ENCODE measurements around the gene RIPOR2.

Gene RIPOR2

GRCh38 chr6:24855395-24856245 lies 80.1 kb downstream of the RIPOR2 start:
- no peak overlapping the region for H3K9ac ChIP-seq (ENCODE audit: low read depth in 1 of 2, low read length in 2 of 2)

DNA sequence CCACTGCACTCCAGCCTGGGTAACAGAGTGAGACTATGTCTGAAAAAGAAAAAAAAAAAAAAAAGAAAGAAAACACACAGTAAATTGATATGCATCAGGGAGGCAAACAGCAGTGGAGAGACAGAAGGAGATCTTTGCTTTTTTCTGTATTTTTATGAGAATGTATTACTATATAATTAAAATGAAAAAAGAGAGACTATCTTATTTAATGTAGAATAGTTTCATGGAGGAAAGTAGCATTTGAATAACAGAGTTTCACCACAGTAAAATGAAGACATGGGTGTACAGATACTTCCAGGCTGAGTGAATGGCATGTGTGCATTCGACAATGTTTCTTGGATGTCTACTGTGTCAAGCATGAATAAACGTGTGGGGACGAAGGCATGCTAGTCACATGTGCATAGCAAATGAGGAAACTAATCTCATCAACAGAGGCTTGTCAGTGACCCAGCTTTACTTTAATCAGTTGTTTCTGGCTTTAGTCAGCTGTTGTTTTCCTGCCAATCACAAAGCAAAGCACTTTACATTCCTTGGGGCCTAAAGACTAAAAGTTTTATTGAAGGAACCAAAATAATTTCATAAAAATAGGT lies 81.6 kb downstream of the RIPOR2 start:
- no peaks in the 10 kb centered on the region for H3K27me3 ChIP-seq (ENCODE audit: control insufficient read depth in 2 of 2, insufficient read depth in 2 of 2, low read length in 2 of 2)
- H3K9me3 ChIP-seq (ENCODE audit: control insufficient read depth in 2 of 2, low read length in 2 of 2): no peaks in the 10 kb centered on the region
- no peak overlapping the region for H3K4me3 ChIP-seq (ENCODE audit: low read length in 2 of 2)
- peaks cover 10 to 11% of the 10 kb centered on the region in 2 donors for H3K4me1 ChIP-seq (ENCODE audit: control insufficient read depth in 2 of 2, insufficient read depth in 2 of 2, low read length in 2 of 2)
- no peak overlapping the region for H3K9ac ChIP-seq (ENCODE audit: low read depth in 1 of 2, low read length in 2 of 2)
- H3K36me3 ChIP-seq (ENCODE audit: control insufficient read depth in 2 of 2, insufficient read depth in 2 of 2, low read length in 2 of 2): peaks cover 0 to under 1% of the 10 kb centered on the region in 2 donors
- no peak overlapping the region for H3K27ac ChIP-seq (ENCODE audit: low read depth in 2 of 2, low read length in 2 of 2)

More at GRCh38 chr6:24855395-24856245, 80.1 kb downstream of the RIPOR2 start:
- no peak overlapping the region for H3K27ac ChIP-seq (ENCODE audit: low read depth in 2 of 2, low read length in 2 of 2)
- H3K4me3 ChIP-seq (ENCODE audit: low read length in 2 of 2): no peak overlapping the region
- no peaks in the 10 kb centered on the region for H3K9me3 ChIP-seq (ENCODE audit: control insufficient read depth in 2 of 2, low read length in 2 of 2)
- H3K4me1 ChIP-seq (ENCODE audit: control insufficient read depth in 2 of 2, insufficient read depth in 2 of 2, low read length in 2 of 2): peaks cover 10 to 11% of the 10 kb centered on the region in 2 donors
- no peaks in the 10 kb centered on the region for H3K27me3 ChIP-seq (ENCODE audit: control insufficient read depth in 2 of 2, insufficient read depth in 2 of 2, low read length in 2 of 2)
- no peaks in the 10 kb centered on the region for H3K36me3 ChIP-seq (ENCODE audit: control insufficient read depth in 2 of 2, insufficient read depth in 2 of 2, low read length in 2 of 2)

DNA sequence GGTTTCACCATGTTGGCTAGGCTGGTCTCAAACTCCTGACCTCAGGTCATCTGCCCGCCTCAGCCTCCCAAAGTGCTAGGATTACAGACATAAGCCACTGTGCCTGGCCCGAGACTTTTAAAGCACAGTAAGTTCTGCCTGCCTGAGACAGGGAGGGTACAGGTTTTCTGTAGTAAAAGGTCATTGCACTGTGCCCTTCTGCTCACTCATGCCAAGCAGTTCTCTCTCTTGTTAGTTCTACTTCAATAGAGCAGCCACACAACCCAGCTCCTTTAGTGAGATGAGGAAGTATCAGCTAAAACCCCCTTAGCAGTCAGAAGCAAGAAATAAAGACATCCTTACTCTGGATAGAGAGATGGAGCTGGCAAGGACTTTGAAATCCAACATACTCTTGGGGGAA lies 84.7 kb downstream of the RIPOR2 start:
- no peak overlapping the region for H3K27ac ChIP-seq (ENCODE audit: low read depth in 2 of 2, low read length in 2 of 2)

DNA sequence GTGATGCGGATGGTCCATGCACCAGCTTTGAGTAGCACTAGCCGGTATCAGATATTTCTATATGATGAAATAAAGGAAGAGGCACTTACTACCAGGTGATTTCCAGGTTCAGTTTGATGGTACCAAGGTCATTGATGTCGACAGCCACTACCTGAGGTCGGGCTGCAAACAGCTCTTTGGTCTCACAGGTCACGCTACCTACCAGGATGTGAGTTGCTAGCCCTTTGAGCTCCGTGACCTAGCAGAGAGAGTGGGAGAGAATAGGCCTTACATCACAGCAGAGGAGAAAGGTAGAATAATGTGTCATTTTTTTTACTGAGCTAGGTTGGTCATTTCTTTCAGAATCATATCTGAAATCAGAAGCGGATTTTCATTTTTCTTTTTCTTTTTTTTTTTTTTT lies 86.0 kb downstream of the RIPOR2 start:
- H3K27me3 ChIP-seq (ENCODE audit: control insufficient read depth in 2 of 2, insufficient read depth in 2 of 2, low read length in 2 of 2): no peaks in the 10 kb centered on the region
- no peak overlapping the region for H3K4me3 ChIP-seq (ENCODE audit: low read length in 2 of 2)
- H3K9ac ChIP-seq (ENCODE audit: low read depth in 1 of 2, low read length in 2 of 2): no peak overlapping the region
- no peaks in the 10 kb centered on the region for H3K9me3 ChIP-seq (ENCODE audit: control insufficient read depth in 2 of 2, low read length in 2 of 2)
- peaks cover 0 to 4% of the 10 kb centered on the region in 2 donors for H3K36me3 ChIP-seq (ENCODE audit: control insufficient read depth in 2 of 2, insufficient read depth in 2 of 2, low read length in 2 of 2)
- H3K4me1 ChIP-seq (ENCODE audit: control insufficient read depth in 2 of 2, insufficient read depth in 2 of 2, low read length in 2 of 2): no peaks in the 10 kb centered on the region
- H3K27ac ChIP-seq (ENCODE audit: low read depth in 2 of 2, low read length in 2 of 2): no peak overlapping the region

More for the DNA sequence above, 84.7 kb downstream of the RIPOR2 start:
- no peaks in the 10 kb centered on the region for H3K27me3 ChIP-seq (ENCODE audit: control insufficient read depth in 2 of 2, insufficient read depth in 2 of 2, low read length in 2 of 2)
- no peaks in the 10 kb centered on the region for H3K4me1 ChIP-seq (ENCODE audit: control insufficient read depth in 2 of 2, insufficient read depth in 2 of 2, low read length in 2 of 2)
- H3K4me3 ChIP-seq (ENCODE audit: low read length in 2 of 2): no peak overlapping the region
- H3K9ac ChIP-seq (ENCODE audit: low read depth in 1 of 2, low read length in 2 of 2): no peak overlapping the region
- H3K36me3 ChIP-seq (ENCODE audit: control insufficient read depth in 2 of 2, insufficient read depth in 2 of 2, low read length in 2 of 2): peaks cover 0 to 4% of the 10 kb centered on the region in 2 donors
- no peaks in the 10 kb centered on the region for H3K9me3 ChIP-seq (ENCODE audit: control insufficient read depth in 2 of 2, low read length in 2 of 2)

DNA sequence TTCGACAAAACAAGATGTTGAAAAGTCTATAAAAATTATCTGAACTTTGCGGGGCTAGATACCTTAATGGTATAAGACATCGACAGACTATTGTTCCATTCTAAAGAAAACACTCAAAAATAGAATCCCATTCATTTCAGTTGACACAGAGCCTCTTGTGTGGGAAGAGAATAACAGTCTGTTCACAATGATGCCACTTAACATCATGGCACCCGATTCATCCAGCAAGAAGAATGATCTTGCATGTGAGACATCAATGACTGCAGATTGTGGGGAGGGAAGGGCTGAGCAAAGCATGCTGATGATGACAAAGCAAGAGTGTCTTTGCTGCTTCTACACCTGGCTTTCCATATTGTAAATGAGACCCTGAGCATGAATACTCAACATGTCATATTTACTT lies 87.3 kb downstream of the RIPOR2 start:
- Histone ChIP-seq H3K4me3 (ENCODE audit: low read length in 2 of 2) (no peak overlapping the region), H3K27ac (ENCODE audit: low read depth in 2 of 2, low read length in 2 of 2) (no peak overlapping the region), H3K4me1 (ENCODE audit: control insufficient read depth in 2 of 2, insufficient read depth in 2 of 2, low read length in 2 of 2) (no peaks in the 10 kb centered on the region), H3K9me3 (ENCODE audit: control insufficient read depth in 2 of 2, low read length in 2 of 2) (no peaks in the 10 kb centered on the region), H3K9ac (ENCODE audit: low read depth in 1 of 2, low read length in 2 of 2) (no peak overlapping the region), H3K36me3 (ENCODE audit: control insufficient read depth in 2 of 2, insufficient read depth in 2 of 2, low read length in 2 of 2) (peaks cover 0 to 4% of the 10 kb centered on the region in 2 donors), H3K27me3 (ENCODE audit: control insufficient read depth in 2 of 2, insufficient read depth in 2 of 2, low read length in 2 of 2) (no peaks in the 10 kb centered on the region)

GRCh38 chr6:24847402-24847801 lies 88.4 kb downstream of the RIPOR2 start:
- Histone ChIP-seq H3K4me1 (ENCODE audit: control insufficient read depth in 2 of 2, insufficient read depth in 2 of 2, low read length in 2 of 2) (no peaks in the 10 kb centered on the region), H3K4me3 (ENCODE audit: low read length in 2 of 2) (no peak overlapping the region), H3K9ac (ENCODE audit: low read depth in 1 of 2, low read length in 2 of 2) (no peak overlapping the region), H3K36me3 (ENCODE audit: control insufficient read depth in 2 of 2, insufficient read depth in 2 of 2, low read length in 2 of 2) (peaks cover 0 to 4% of the 10 kb centered on the region in 2 donors), H3K27ac (ENCODE audit: low read depth in 2 of 2, low read length in 2 of 2) (no peak overlapping the region), H3K9me3 (ENCODE audit: control insufficient read depth in 2 of 2, low read length in 2 of 2) (no peaks in the 10 kb centered on the region), H3K27me3 (ENCODE audit: control insufficient read depth in 2 of 2, insufficient read depth in 2 of 2, low read length in 2 of 2) (no peaks in the 10 kb centered on the region)

DNA sequence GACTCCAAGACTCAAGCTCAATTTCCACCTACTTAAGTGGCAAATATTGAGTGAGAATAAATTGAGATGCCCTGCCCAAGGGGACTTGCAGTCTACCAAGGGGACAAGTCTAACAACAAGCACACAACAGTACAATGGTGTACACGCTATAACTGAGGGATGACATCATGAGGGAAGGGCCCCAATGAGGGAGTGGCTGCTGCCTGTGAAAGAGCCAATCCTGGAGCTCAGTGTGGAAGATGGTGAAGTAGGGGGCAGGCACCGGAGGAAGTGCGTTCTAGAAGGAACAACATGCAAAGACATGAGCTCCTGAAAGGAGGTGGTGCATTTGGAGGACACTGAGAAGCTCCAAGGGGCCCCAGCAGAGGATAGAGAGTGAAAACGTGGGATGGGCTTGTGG lies 90.2 kb downstream of the RIPOR2 start:
- H3K27ac ChIP-seq (ENCODE audit: low read depth in 2 of 2, low read length in 2 of 2): no peak overlapping the region

GRCh38 chr6:24844903-24845302 lies 90.9 kb downstream of the RIPOR2 start:
- Histone ChIP-seq H3K27ac (ENCODE audit: low read depth in 2 of 2, low read length in 2 of 2) (no peak overlapping the region), H3K4me3 (ENCODE audit: low read length in 2 of 2) (no peak overlapping the region), H3K9ac (ENCODE audit: low read depth in 1 of 2, low read length in 2 of 2) (no peak overlapping the region), H3K27me3 (ENCODE audit: control insufficient read depth in 2 of 2, insufficient read depth in 2 of 2, low read length in 2 of 2) (no peaks in the 10 kb centered on the region), H3K9me3 (ENCODE audit: control insufficient read depth in 2 of 2, low read length in 2 of 2) (no peaks in the 10 kb centered on the region), H3K36me3 (ENCODE audit: control insufficient read depth in 2 of 2, insufficient read depth in 2 of 2, low read length in 2 of 2) (peaks cover 0 to 4% of the 10 kb centered on the region in 2 donors), H3K4me1 (ENCODE audit: control insufficient read depth in 2 of 2, insufficient read depth in 2 of 2, low read length in 2 of 2) (no peaks in the 10 kb centered on the region)

More for the DNA sequence above, 90.2 kb downstream of the RIPOR2 start:
- Histone ChIP-seq H3K9ac (ENCODE audit: low read depth in 1 of 2, low read length in 2 of 2) (no peak overlapping the region), H3K27me3 (ENCODE audit: control insufficient read depth in 2 of 2, insufficient read depth in 2 of 2, low read length in 2 of 2) (no peaks in the 10 kb centered on the region), H3K36me3 (ENCODE audit: control insufficient read depth in 2 of 2, insufficient read depth in 2 of 2, low read length in 2 of 2) (peaks cover 0 to 4% of the 10 kb centered on the region in 2 donors), H3K9me3 (ENCODE audit: control insufficient read depth in 2 of 2, low read length in 2 of 2) (no peaks in the 10 kb centered on the region), H3K4me3 (ENCODE audit: low read length in 2 of 2) (no peak overlapping the region), H3K4me1 (ENCODE audit: control insufficient read depth in 2 of 2, insufficient read depth in 2 of 2, low read length in 2 of 2) (no peaks in the 10 kb centered on the region)

- H3K9ac ChIP-seq (ENCODE audit: low read depth in 1 of 2, low read length in 2 of 2): no peak overlapping the region
- no peak overlapping the region for H3K4me3 ChIP-seq (ENCODE audit: low read length in 2 of 2)
- no peaks in the 10 kb centered on the region for H3K9me3 ChIP-seq (ENCODE audit: control insufficient read depth in 2 of 2, low read length in 2 of 2)
- H3K27ac ChIP-seq (ENCODE audit: low read depth in 2 of 2, low read length in 2 of 2): no peak overlapping the region
- H3K36me3 ChIP-seq (ENCODE audit: control insufficient read depth in 2 of 2, insufficient read depth in 2 of 2, low read length in 2 of 2): peaks cover 0 to 3% of the 10 kb centered on the region in 2 donors
- no peaks in the 10 kb centered on the region for H3K27me3 ChIP-seq (ENCODE audit: control insufficient read depth in 2 of 2, insufficient read depth in 2 of 2, low read length in 2 of 2)
- no peaks in the 10 kb centered on the region for H3K4me1 ChIP-seq (ENCODE audit: control insufficient read depth in 2 of 2, insufficient read depth in 2 of 2, low read length in 2 of 2)
These were observed 91.7 kb downstream of the RIPOR2 start for GRCh38 chr6:24844061-24844460.

DNA sequence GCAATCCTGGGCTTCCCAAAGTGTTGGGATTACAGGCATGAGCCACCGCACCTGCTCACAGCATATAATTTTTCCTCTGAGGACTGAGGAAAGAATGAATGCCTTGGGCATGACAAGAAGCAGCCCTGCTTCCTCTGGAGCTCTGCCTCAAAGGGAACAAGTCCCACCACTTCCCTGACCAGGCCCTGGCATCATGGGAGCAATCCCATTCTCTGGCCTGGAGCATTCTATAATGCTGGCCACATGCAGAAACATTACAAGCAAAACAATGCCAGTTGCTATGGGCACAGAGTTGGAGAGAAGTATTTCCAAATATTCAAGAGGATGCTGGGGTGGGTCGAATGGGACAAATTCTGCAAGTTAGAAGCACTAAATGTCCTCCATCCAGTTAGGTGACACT lies 95.6 kb downstream of the RIPOR2 start:
- H3K4me3 ChIP-seq (ENCODE audit: low read length in 2 of 2): no peak overlapping the region
- H3K4me1 ChIP-seq (ENCODE audit: control insufficient read depth in 2 of 2, insufficient read depth in 2 of 2, low read length in 2 of 2): no peaks in the 10 kb centered on the region
- no peaks in the 10 kb centered on the region for H3K9me3 ChIP-seq (ENCODE audit: control insufficient read depth in 2 of 2, low read length in 2 of 2)
- H3K36me3 ChIP-seq (ENCODE audit: control insufficient read depth in 2 of 2, insufficient read depth in 2 of 2, low read length in 2 of 2): no peaks in the 10 kb centered on the region
- no peak overlapping the region for H3K9ac ChIP-seq (ENCODE audit: low read depth in 1 of 2, low read length in 2 of 2)
- H3K27ac ChIP-seq (ENCODE audit: low read depth in 2 of 2, low read length in 2 of 2): no peak overlapping the region
- H3K27me3 ChIP-seq (ENCODE audit: control insufficient read depth in 2 of 2, insufficient read depth in 2 of 2, low read length in 2 of 2): no peaks in the 10 kb centered on the region

Data from mucosa of rectum (tissue), 2 donors.